ENCODE measurements around the gene BTBD7. TPM values are rescaled to one million over a fixed set of nuclear protein-coding genes. Genes with fewer than 3 reads are reported as not detected.

Gene BTBD7
- total RNA-seq (2022; extraction: Qiagen RNA extraction; ENCODE audit: low read depth) = 7.6 to 12.6 TPM (median 12.4 TPM) in 5 replicates

GRCh38 chr14:93332853-93333630 lies at the start of gene BTBD7:
TSS of gene BTBD7 (minus strand) at chr14:93333036. CDS start at chr14:93296051, 36,985 bp downstream.

GRCh38 chr14:93346926-93347721 lies 14.3 kb upstream of the BTBD7 start, which contains the start of gene COX8C:
TSS of gene COX8C (plus strand) at chr14:93347182. CDS start at chr14:93347269, 87 bp downstream.

GRCh38 chr14:93206793-93207467 lies 125.9 kb downstream of the BTBD7 start, which contains the start of the genes GON7 and UBR7:
TSS of gene GON7 (minus strand) at chr14:93207065. CDS start at chr14:93207037, 28 bp downstream.
TSS of gene UBR7 (plus strand) at chr14:93207256. CDS start at chr14:93207292, 36 bp downstream.

Other genes starting within 250 kb of the BTBD7 start
- gene ITPK1, start 217.1 kb downstream of the BTBD7 start, total RNA-seq (2022; extraction: Qiagen RNA extraction; ENCODE audit: low read depth) = 41.0 to 53.7 TPM (median 48.2 TPM) in 5 replicates
- gene MOAP1, start 148.1 kb downstream of the BTBD7 start, total RNA-seq (2022; extraction: Qiagen RNA extraction; ENCODE audit: low read depth) = 11.3 to 16.2 TPM (median 14.4 TPM) in 5 replicates
- gene LYSET, start 147.7 kb downstream of the BTBD7 start, total RNA-seq (2022; extraction: Qiagen RNA extraction; ENCODE audit: low read depth) = 29.3 to 40.6 TPM (median 37.2 TPM) in 5 replicates
- gene GON7, start 126.0 kb downstream of the BTBD7 start, total RNA-seq (2022; extraction: Qiagen RNA extraction; ENCODE audit: low read depth) = 10.4 to 16.2 TPM (median 15.7 TPM) in 5 replicates
- 22.3 to 32.8 TPM (median 26.9 TPM) in 5 replicates for gene UBR7, start 125.8 kb downstream of the BTBD7 start, total RNA-seq (2022; extraction: Qiagen RNA extraction; ENCODE audit: low read depth)
- gene COX8C, start 14.1 kb upstream of the BTBD7 start, total RNA-seq (2022; extraction: Qiagen RNA extraction; ENCODE audit: low read depth) = not detected in 5 replicates
- gene UNC79, start 97.9 kb upstream of the BTBD7 start, total RNA-seq (2022; extraction: Qiagen RNA extraction; ENCODE audit: low read depth) = 0.02 to 0.03 TPM in 2 of 5 replicates, not detected in the others

Data from A549 treated with RU486 at 1 μM for 4 hours (cell line).